Upper lobe of left lung (tissue), 6 donors: ENCODE measurements around the gene MORC1. TPM values are rescaled to one million over a fixed set of nuclear protein-coding genes. Genes with fewer than 3 reads are reported as not detected.

Experiments used
- ATAC-seq, 2 donors: fragments of 200-7000 bp; cut with Tn5 transposase; one replicate each; pipeline ENCODE4 v1.9.1; 2022; ENCODE audit warnings: mild to moderate bottlenecking in 2 of 2, moderate library complexity in 2 of 2; ENCODE audit not compliant: low FRiP score in 2 of 2
- DNase-seq, 2 donors: peaks; one replicate each; pipeline ENCODE4 v3.0.0-alpha.2; 2019 to 2020
- H3K27ac ChIP-seq, 4 donors: fragments of 200-600 bp; sonication (generic); one replicate each; pipeline ENCODE4 v1.5.1; 2016 to 2019
- H3K27me3 ChIP-seq, 4 donors: fragments of 200-600 bp; sonication (generic); one replicate each; pipeline ENCODE4 v1.5.1; 2017 to 2019
- H3K36me3 ChIP-seq, 4 donors: fragments of 200-600 bp; sonication (generic); one replicate each; pipeline ENCODE4 v1.5.1; 2016 to 2019
- H3K4me1 ChIP-seq, 4 donors: fragments of 200-600 bp; sonication (generic); one replicate each; pipeline ENCODE4 v1.5.1; 2018 to 2019
- H3K4me3 ChIP-seq, 4 donors: fragments of 200-600 bp; sonication (generic); one replicate each; pipeline ENCODE4 v1.5.1; 2017 to 2019; ENCODE audit warnings: mild to moderate bottlenecking in 2 of 4, moderate library complexity in 1 of 4
- H3K9me3 ChIP-seq, 4 donors: fragments of 200-600 bp; sonication (generic); one replicate each; pipeline ENCODE4 v1.5.1; 2018 to 2019
- CTCF ChIP-seq, 6 experiments: fragments of 450-650 bp in 4 of 6; fragments of 200-600 bp in 2 of 6; sonication (generic) in 2 of 6; IDR thresholded peaks; one replicate each; pipeline ENCODE4 v1.5.1; 2016 to 2019; ENCODE audit warnings: antibody characterized with exemption in 6 of 6
- EP300 ChIP-seq, 4 donors: sonication (generic); formaldehyde crosslinking; IDR thresholded peaks; one replicate each; pipeline ENCODE4 v1.5.1; 2017; ENCODE audit warnings: antibody characterized with exemption in 4 of 4, control low read depth in 2 of 4
- POLR2A ChIP-seq, 4 donors: fragments of 450-650 bp; IDR thresholded peaks; one replicate each; pipeline ENCODE4 v1.5.1; 2016 to 2017; ENCODE audit warnings: antibody characterized with exemption in 4 of 4, mild to moderate bottlenecking in 2 of 4
- POLR2AphosphoS5 ChIP-seq, 2 donors: sonication (generic); formaldehyde crosslinking; IDR thresholded peaks; one replicate each; pipeline ENCODE4 v1.5.1; 2017; ENCODE audit warnings: antibody characterized with exemption in 2 of 2
- WGBS, 2 donors: methylation state at CpG; one replicate each; pipeline ENCODE4 v1.1.5; 2017 to 2018; 5-methylcytosine and 5-hydroxymethylcytosine counted together
- total RNA-seq, 6 donors: library from RNA; depleted of rRNA in 4 of 6; stranded (reverse); fragments of >200 nt in 4 of 6; gene quantifications; one replicate each; pipeline versions ENCODE4 v1.1.0 to v1.2.1, GENCODE V29; 2016 to 2021
- donor health status: DM: no; HTN: no; CAD: no; lungs with moderate emphysema.
- donor health status: DM: no; HTN: yes; CAD: no; lungs with severe emphysema.

The MORC1 gene
- total RNA-seq, 6 donors from 2014 or later = 0.15 TPM; not detected in 5

DNA sequence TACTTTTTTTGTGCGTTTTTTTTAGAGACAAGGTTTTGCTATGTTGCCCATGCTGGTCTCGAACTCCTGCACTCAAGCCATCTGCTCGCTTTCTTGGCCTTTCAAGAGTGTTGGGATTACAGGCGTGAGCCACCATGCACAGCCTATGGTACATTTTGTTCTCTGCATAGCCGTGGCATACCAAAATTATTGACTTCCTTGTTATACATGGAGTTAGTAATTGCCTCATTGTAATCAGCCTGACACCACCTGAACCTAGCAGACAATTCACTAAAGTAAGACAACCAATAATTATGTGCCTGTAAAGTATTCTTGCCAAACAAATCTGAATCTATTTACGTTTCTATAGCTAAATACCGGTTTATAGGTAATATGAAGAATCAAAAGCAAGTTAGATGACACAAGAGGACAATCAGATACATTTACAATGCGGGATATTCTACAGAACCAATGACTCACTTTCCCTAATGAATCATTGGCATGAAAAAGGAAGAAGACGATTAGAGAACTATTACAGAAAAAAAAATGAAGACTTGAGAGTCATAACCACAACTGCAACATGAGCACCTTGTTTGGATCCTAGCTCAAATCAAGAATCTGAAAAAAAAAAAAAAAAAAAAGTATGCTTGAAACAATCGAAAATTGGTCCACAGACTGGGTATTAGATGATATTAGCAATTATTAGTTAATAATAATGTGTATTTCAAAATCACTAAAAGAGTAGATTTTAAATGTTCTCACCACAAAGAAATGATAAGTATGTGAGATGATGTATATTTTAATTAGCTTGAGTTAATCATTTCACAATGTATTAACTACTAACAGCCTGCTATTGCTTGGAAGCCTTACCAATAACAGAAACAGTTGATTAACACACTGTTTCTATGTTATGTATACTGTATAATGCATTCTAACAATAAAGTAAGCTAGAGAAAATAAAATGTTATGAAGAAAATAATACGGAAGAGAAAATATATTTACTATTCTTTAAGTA is 171.3 kb downstream of the MORC1 start:
- no peaks in the 10 kb centered on the region for H3K4me1 ChIP-seq
- no peaks in the 10 kb centered on the region for H3K9me3 ChIP-seq
- no peak for DNase-seq
- no peak overlapping the region for H3K27ac ChIP-seq
- TF ChIP-seq EP300 (IDR thresholded peaks at IDR 0.05) = no peak
- TF ChIP-seq CTCF (IDR thresholded peaks at IDR 0.05) = no peak
- TF ChIP-seq POLR2A (IDR thresholded peaks at IDR 0.05) = no peak
- TF ChIP-seq POLR2AphosphoS5 (IDR thresholded peaks at IDR 0.05) = no peak
- no peak for ATAC-seq
- H3K36me3 ChIP-seq = no peaks in the 10 kb centered on the region
- 79 to 86% methylated on average over 11 of the region's 11 CpGs for WGBS, 2 donors
- H3K4me3 ChIP-seq = no peak overlapping the region
- no peaks in the 10 kb centered on the region for H3K27me3 ChIP-seq

GRCh38 chr3:108940568-108941263 is 177.2 kb downstream of the MORC1 start:
- Histone ChIP-seq H3K4me3 (no peak overlapping the region), H3K27me3 (no peaks in the 10 kb centered on the region), H3K27ac (no peak overlapping the region), H3K9me3 (no peaks in the 10 kb centered on the region), H3K4me1 (no peaks in the 10 kb centered on the region), H3K36me3 (no peaks in the 10 kb centered on the region)
- no peak for TF ChIP-seq EP300 (IDR thresholded peaks at IDR 0.05)
- no peak for TF ChIP-seq CTCF (IDR thresholded peaks at IDR 0.05)
- TF ChIP-seq POLR2AphosphoS5 (IDR thresholded peaks at IDR 0.05) = no peak
- no peak for TF ChIP-seq POLR2A (IDR thresholded peaks at IDR 0.05)
- no peak for DNase-seq
- 42 to 53% methylated on average over 5 of the region's 5 CpGs for WGBS, 2 donors
- ATAC-seq = no peak

DNA sequence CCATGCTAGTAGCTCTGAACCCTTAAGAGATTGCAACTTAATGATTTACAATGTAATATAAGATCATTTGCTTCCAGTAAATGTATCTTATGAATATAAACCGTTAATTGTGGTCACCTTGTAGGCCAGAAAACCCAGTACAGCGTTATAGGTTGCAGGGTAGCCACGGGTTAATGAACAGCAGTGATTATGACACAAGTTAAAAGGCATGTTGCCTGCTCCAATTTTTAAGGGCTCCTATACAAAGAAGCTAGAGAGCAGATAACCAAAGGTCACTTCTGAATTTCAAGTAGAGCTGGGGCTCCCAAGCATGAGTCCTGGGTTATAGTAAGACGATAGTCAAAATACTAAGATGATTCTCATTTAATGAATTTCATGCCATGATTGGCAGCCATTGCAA is 177.8 kb downstream of the MORC1 start:
- ATAC-seq = no peak
- Histone ChIP-seq H3K4me1 (no peaks in the 10 kb centered on the region), H3K27me3 (no peaks in the 10 kb centered on the region), H3K4me3 (no peak overlapping the region), H3K27ac (no peak overlapping the region), H3K9me3 (no peaks in the 10 kb centered on the region), H3K36me3 (no peaks in the 10 kb centered on the region)
- TF ChIP-seq EP300 (IDR thresholded peaks at IDR 0.05) (no peak), POLR2AphosphoS5 (IDR thresholded peaks at IDR 0.05) (no peak), POLR2A (IDR thresholded peaks at IDR 0.05) (no peak), CTCF (IDR thresholded peaks at IDR 0.05) (no peak)
- DNase-seq = no peak
- WGBS, 2 donors = 54 to 59% methylated on average over 4 of the region's 4 CpGs

GRCh38 chr3:108936924-108937689 is 180.8 kb downstream of the MORC1 start:
- Histone ChIP-seq H3K27ac (no peak overlapping the region), H3K27me3 (no peaks in the 10 kb centered on the region), H3K9me3 (no peaks in the 10 kb centered on the region), H3K36me3 (no peaks in the 10 kb centered on the region), H3K4me3 (no peak overlapping the region), H3K4me1 (no peaks in the 10 kb centered on the region)
- ATAC-seq (no peak), DNase-seq (no peak)
- 72 to 80% methylated on average over 8 of the region's 8 CpGs for WGBS, 2 donors
- no peak for TF ChIP-seq POLR2A (IDR thresholded peaks at IDR 0.05)
- TF ChIP-seq POLR2AphosphoS5 (IDR thresholded peaks at IDR 0.05) = no peak
- TF ChIP-seq CTCF (IDR thresholded peaks at IDR 0.05) = no peak
